Liver (tissue), 9 donors: ENCODE measurements around the gene FBP1. TPM values are rescaled to one million over a fixed set of nuclear protein-coding genes. Genes with fewer than 3 reads are reported as not detected.
"Not testable (repeated sequence)": the region's sequence is repeated elsewhere in the genome, so short reads cannot be mapped to it uniquely, and the experiment has no call there.

Source experiments
- DNase-seq: peaks from one replicate; pipeline ENCODE4 v3.0.0-alpha.2; 2017; ENCODE audit warnings: low spot score
- H3K27ac ChIP-seq, 2 donors: one replicate each; pipeline ENCODE4 v1.7.0; 2013; ENCODE audit warnings: inconsistent platforms in 2 of 2, low read length in 2 of 2, control low read depth in 1 of 2, low read depth in 1 of 2, mild to moderate bottlenecking in 1 of 2
- H3K27me3 ChIP-seq, 4 donors: one replicate each; pipeline versions ENCODE4 v1.6.1 to v1.7.0; 2013; ENCODE audit warnings: low read length in 3 of 4, inconsistent platforms in 1 of 4, mild to moderate bottlenecking in 1 of 4, moderate library complexity in 1 of 4; ENCODE audit not compliant: control insufficient read depth in 4 of 4, insufficient read depth in 4 of 4
- H3K36me3 ChIP-seq, 4 donors: one replicate each; pipeline versions ENCODE4 v1.6.1 to v1.7.0; 2013; ENCODE audit warnings: low read length in 3 of 4, mild to moderate bottlenecking in 3 of 4, low read depth in 1 of 4, moderate library complexity in 1 of 4; ENCODE audit not compliant: control insufficient read depth in 4 of 4, insufficient read depth in 3 of 4
- H3K4me1 ChIP-seq, 4 donors: one replicate each; pipeline versions ENCODE4 v1.6.1 to v1.7.0; 2013; ENCODE audit warnings: low read length in 3 of 4, mild to moderate bottlenecking in 3 of 4, moderate library complexity in 1 of 4; ENCODE audit not compliant: control insufficient read depth in 4 of 4, insufficient read depth in 4 of 4
- H3K4me3 ChIP-seq, 3 donors: one replicate each; pipeline versions ENCODE4 v1.6.1 to v1.7.0; 2013; ENCODE audit warnings: low read length in 3 of 3, control low read depth in 1 of 3, low read depth in 1 of 3, mild to moderate bottlenecking in 1 of 3
- H3K9ac ChIP-seq, 2 donors: one replicate each; pipeline ENCODE4 v1.7.0; 2013; ENCODE audit warnings: low read length in 2 of 2, mild to moderate bottlenecking in 2 of 2, moderate library complexity in 2 of 2, control low read depth in 1 of 2, low read depth in 1 of 2
- H3K9me3 ChIP-seq, 4 donors: one replicate each; pipeline versions ENCODE4 v1.6.1 to v1.7.0; 2013; ENCODE audit warnings: low read length in 3 of 4; ENCODE audit not compliant: control insufficient read depth in 4 of 4
- CTCF ChIP-seq: fragments of 150-350 bp; IDR thresholded peaks from 2 replicates; pipeline ENCODE4 v1.5.1; 2017; ENCODE audit warnings: improper control_type of control experiment, low read depth, low read length; ENCODE audit not compliant: missing input control
- EGR1 ChIP-seq, 2 donors: IDR thresholded peaks; 2 replicates each; pipeline ENCODE4 v1.6.1; 2016 to 2018; ENCODE audit warnings: antibody characterized with exemption in 2 of 2, low read depth in 2 of 2
- FOXA2 ChIP-seq: IDR thresholded peaks from 2 replicates; pipeline ENCODE4 v1.6.1; 2016; ENCODE audit warnings: antibody characterized with exemption
- JUND ChIP-seq, 2 donors: IDR thresholded peaks; 2 replicates each; pipeline ENCODE4 v1.6.1; 2016; ENCODE audit warnings: antibody characterized with exemption in 2 of 2
- MAX ChIP-seq: IDR thresholded peaks from 2 replicates; pipeline ENCODE4 v1.6.1; 2016; ENCODE audit warnings: antibody characterized with exemption
- RAD21 ChIP-seq, 2 donors: IDR thresholded peaks; 2 replicates each; pipeline ENCODE4 v1.6.1; 2016; ENCODE audit warnings: antibody characterized with exemption in 2 of 2, mild to moderate bottlenecking in 2 of 2
- REST ChIP-seq: IDR thresholded peaks from 2 replicates; pipeline ENCODE4 v1.6.1; 2016; ENCODE audit warnings: antibody characterized with exemption, mild to moderate bottlenecking
- RXRA ChIP-seq, 2 donors: IDR thresholded peaks; 2 replicates each; pipeline ENCODE4 v1.6.1; 2017 to 2018; ENCODE audit warnings: antibody characterized with exemption in 2 of 2, mild to moderate bottlenecking in 1 of 2
- SP1 ChIP-seq: IDR thresholded peaks from 2 replicates; pipeline ENCODE4 v1.6.1; 2018; ENCODE audit warnings: antibody characterized with exemption, mild to moderate bottlenecking
- YY1 ChIP-seq: IDR thresholded peaks from 2 replicates; pipeline ENCODE4 v1.6.1; 2016; ENCODE audit warnings: antibody characterized with exemption, mild to moderate bottlenecking
- WGBS: extraction: QIAGEN DNeasy Blood & Tissue Kit; methylation state at CpG from one replicate; pipeline ENCODE4 v1.1.7; 2013; 5-methylcytosine and 5-hydroxymethylcytosine counted together
- polyA plus RNA-seq, 2 donors: library from polyadenylated mRNA; stranded (reverse) in 1 of 2; unstranded in 1 of 2; fragments of 200-250 nt in 1 of 2; fragments of >200 nt in 1 of 2; fragmentation: Nextera tagmentation in 1 of 2; extraction: Ambion mirVana in 1 of 2; gene quantifications; one replicate each; pipeline versions ENCODE4 v1.2.1 to v1.2.3, GENCODE V29; 2013 to 2015
- total RNA-seq, 2 donors: library from RNA; depleted of rRNA; stranded (reverse); fragments of >200 nt; gene quantifications; one replicate each; pipeline ENCODE4 v1.2.3, GENCODE V29; 2014
- donor health status: healthy.
- donor health status: healthy.
- donor health status: healthy.
- donor health status: healthy.
- donor health status: healthy.

The FBP1 gene
- total and polyA plus RNA-seq, 4 donors: 27.8 to 574 (median 317) TPM

GRCh38 chr9:94593459-94594345 is 45.6 kb downstream of the FBP1 start, which contains the start of gene FBP2:
TSS of gene FBP2 (minus strand) at chr9:94593824. CDS start at chr9:94593726, 98 bp downstream.
- no peak within 1 kb of the TSS for H3K27ac ChIP-seq
- no peak within 1 kb of the TSS for H3K9ac ChIP-seq
- WGBS: 83% methylated on average over 21 of the region's 21 CpGs
- DNase-seq: no peak
- TF ChIP-seq EGR1 (IDR thresholded peaks at IDR 0.05; ENCODE audit: low read depth in 2 of 2) (no peak), CTCF (no peak), SP1 (no peak), JUND (IDR thresholded peaks at IDR 0.05) (no peak), RXRA (IDR thresholded peaks at IDR 0.05) (no peak), REST (no peak)
- no peaks in the 10 kb centered on the region for H3K27me3 ChIP-seq
- no peaks in the 10 kb centered on the region for H3K4me1 ChIP-seq
- H3K4me3 ChIP-seq: no peak within 1 kb of the TSS
- H3K9me3 ChIP-seq: no peaks in the 10 kb centered on the region
- H3K36me3 ChIP-seq: no peaks in the 10 kb centered on the region

DNA sequence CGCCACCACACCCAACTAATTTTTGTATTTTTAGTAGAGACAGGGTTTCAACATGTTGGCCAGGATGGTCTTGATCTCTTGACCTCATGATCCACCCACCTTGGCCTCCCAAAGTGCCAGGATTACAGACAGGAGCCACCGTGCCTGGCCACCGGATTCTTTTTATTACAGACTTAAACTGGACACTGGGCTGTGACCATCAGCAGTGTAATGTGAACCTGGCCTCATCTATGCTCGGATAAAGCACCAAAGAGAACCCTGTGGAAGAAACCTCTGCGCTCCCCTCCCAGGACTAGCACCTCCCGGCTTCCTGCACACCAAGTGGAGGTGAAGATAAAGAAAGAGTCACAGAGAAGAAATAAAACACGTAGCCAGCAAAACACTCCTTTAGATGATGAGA is 46.6 kb downstream of the FBP1 start:
- H3K27ac ChIP-seq, DNase-seq: not testable (repeated sequence)

GRCh38 chr9:94591876-94592275 is 47.4 kb downstream of the FBP1 start:
- H3K9ac ChIP-seq: no peak overlapping the region
- whole genome bisulfite sequencing: 95% methylated on average over 8 of the region's 8 CpGs

More for the DNA sequence above, 46.6 kb downstream of the FBP1 start:
- H3K4me3 ChIP-seq, H3K9ac ChIP-seq, H3K4me1 ChIP-seq, H3K27me3 ChIP-seq, H3K36me3 ChIP-seq, H3K9me3 ChIP-seq: not testable (repeated sequence)
- 81% methylated on average over 7 of the region's 7 CpGs for WGBS

More at GRCh38 chr9:94591876-94592275, 47.4 kb downstream of the FBP1 start:
- TF ChIP-seq MAX: no peak
- TF ChIP-seq FOXA2: no peak
- no peak for TF ChIP-seq CTCF
- no peak for TF ChIP-seq SP1
- TF ChIP-seq RXRA (IDR thresholded peaks at IDR 0.05): no peak
- TF ChIP-seq REST: no peak
- no peak for TF ChIP-seq RAD21 (IDR thresholded peaks at IDR 0.05)
- no peak for TF ChIP-seq YY1
- Histone ChIP-seq H3K9me3 (no peaks in the 10 kb centered on the region), H3K36me3 (no peaks in the 10 kb centered on the region), H3K4me1 (peaks cover 0 to under 1% (median 0%) of the 10 kb centered on the region in 4 donors), H3K4me3 (no peak overlapping the region), H3K27me3 (no peaks in the 10 kb centered on the region), H3K27ac (no peak overlapping the region)
- no peak for DNase-seq
